Parathyroid adenoma (tissue), 2 donors: Measurements from ENCODE around the gene CD163.
"Not testable (repeated sequence)": the region's sequence is repeated elsewhere in the genome, so short reads cannot be mapped to it uniquely, and the experiment has no call there.

Experiments used
- H2AFZ ChIP-seq: fragments of 300-600 bp; sonication (generic); one replicate; pipeline ENCODE4 v1.7.0; 2017; ENCODE audit warnings: antibody characterized with exemption, mild to moderate bottlenecking
- H3K27ac ChIP-seq: fragments of 300-600 bp; sonication (generic); one replicate; pipeline ENCODE4 v1.7.0; 2017
- H3K27me3 ChIP-seq: fragments of 300-600 bp; sonication (generic); one replicate; pipeline ENCODE4 v1.7.0; 2017; ENCODE audit warnings: low read length; ENCODE audit not compliant: control insufficient read depth, insufficient read depth
- H3K36me3 ChIP-seq: fragments of 300-600 bp; sonication (generic); one replicate; pipeline ENCODE4 v1.7.0; 2017; ENCODE audit warnings: low read length; ENCODE audit not compliant: control insufficient read depth, insufficient read depth
- H3K4me1 ChIP-seq: fragments of 300-600 bp; sonication (generic); one replicate; pipeline ENCODE4 v1.7.0; 2017; ENCODE audit warnings: control low read depth
- H3K4me2 ChIP-seq: fragments of 300-600 bp; sonication (generic); one replicate; pipeline ENCODE4 v1.7.0; 2017; ENCODE audit warnings: low read length
- H3K4me3 ChIP-seq: fragments of 300-600 bp; sonication (generic); one replicate; pipeline ENCODE4 v1.7.0; 2017; ENCODE audit warnings: low read depth, low read length
- H3K79me2 ChIP-seq: fragments of 300-600 bp; sonication (generic); one replicate; pipeline ENCODE4 v1.7.0; 2017; ENCODE audit warnings: control low read depth
- H3K9ac ChIP-seq: fragments of 300-600 bp; sonication (generic); one replicate; pipeline ENCODE4 v1.7.0; 2017; ENCODE audit warnings: mild to moderate bottlenecking
- H3K9me3 ChIP-seq: fragments of 300-600 bp; sonication (generic); one replicate; pipeline ENCODE4 v1.7.0; 2017; ENCODE audit warnings: low read length; ENCODE audit not compliant: control insufficient read depth
- CTCF ChIP-seq: fragments of 300-600 bp; sonication (generic); IDR thresholded peaks from one replicate; pipeline ENCODE4 v1.7.0; 2017; ENCODE audit warnings: antibody characterized with exemption, mild to moderate bottlenecking
- donor health status: primary hyperparathyroidism.

CD163 gene

GRCh38 chr12:7503686-7504415, at the start of gene CD163:
Gene CD163, minus strand, starts transcription at chr12:7503777. Its CDS starts 87 bp downstream, at chr12:7503690.
- Histone ChIP-seq H3K27me3 (no peaks in the 10 kb centered on the region), H3K4me2 (no peak within 1 kb of the TSS), H3K4me1 (no peaks in the 10 kb centered on the region), H3K9ac (no peak within 1 kb of the TSS), H3K27ac (no peak within 1 kb of the TSS), H3K36me3 (no peaks in the 10 kb centered on the region), H2AFZ (no peak within 1 kb of the TSS), H3K4me3 (no peak within 1 kb of the TSS), H3K9me3 (no peaks in the 10 kb centered on the region), H3K79me2 (no peaks in the 10 kb centered on the region)
- no peak for TF ChIP-seq CTCF

- no peak overlapping the region for H3K9ac ChIP-seq
- H3K79me2 ChIP-seq: no peaks in the 10 kb centered on the region
- no peak overlapping the region for H3K27ac ChIP-seq
- no peaks in the 10 kb centered on the region for H3K4me1 ChIP-seq
- H3K4me2 ChIP-seq: no peak overlapping the region
- no peak for TF ChIP-seq CTCF
- no peaks in the 10 kb centered on the region for H3K27me3 ChIP-seq
- no peaks in the 10 kb centered on the region for H3K9me3 ChIP-seq
- H2AFZ ChIP-seq: no peak overlapping the region
- H3K4me3 ChIP-seq: no peak overlapping the region
- no peaks in the 10 kb centered on the region for H3K36me3 ChIP-seq
These were observed 39.2 kb upstream of the CD163 start for GRCh38 chr12:7542813-7543212.

- Histone ChIP-seq H3K9me3 (no peaks in the 10 kb centered on the region), H3K4me2 (no peak overlapping the region), H3K79me2 (no peaks in the 10 kb centered on the region), H2AFZ (no peak overlapping the region), H3K27me3 (no peaks in the 10 kb centered on the region), H3K36me3 (no peaks in the 10 kb centered on the region), H3K9ac (no peak overlapping the region), H3K27ac (no peak overlapping the region), H3K4me3 (no peak overlapping the region), H3K4me1 (no peaks in the 10 kb centered on the region)
- no peak for TF ChIP-seq CTCF
These were observed 38.5 kb upstream of the CD163 start for GRCh38 chr12:7542046-7542445.

GRCh38 chr12:7514416-7514815, 10.8 kb upstream of the CD163 start:
- H3K79me2 ChIP-seq: no peaks in the 10 kb centered on the region
- no peak for TF ChIP-seq CTCF
- no peak overlapping the region for H3K27ac ChIP-seq
- H3K4me3 ChIP-seq: no peak overlapping the region
- no peaks in the 10 kb centered on the region for H3K36me3 ChIP-seq
- no peak overlapping the region for H3K9ac ChIP-seq
- no peak overlapping the region for H3K4me2 ChIP-seq
- H3K9me3 ChIP-seq: no peaks in the 10 kb centered on the region
- H3K4me1 ChIP-seq: no peaks in the 10 kb centered on the region
- H2AFZ ChIP-seq: no peak overlapping the region
- no peaks in the 10 kb centered on the region for H3K27me3 ChIP-seq

- TF ChIP-seq CTCF: no peak
- H3K36me3 ChIP-seq: no peaks in the 10 kb centered on the region
- H3K9me3 ChIP-seq: no peaks in the 10 kb centered on the region
- H2AFZ ChIP-seq: no peak overlapping the region
- H3K27me3 ChIP-seq: no peaks in the 10 kb centered on the region
- no peak overlapping the region for H3K4me3 ChIP-seq
- H3K4me1 ChIP-seq: no peaks in the 10 kb centered on the region
- no peak overlapping the region for H3K27ac ChIP-seq
- H3K79me2 ChIP-seq: no peaks in the 10 kb centered on the region
- H3K9ac ChIP-seq: no peak overlapping the region
- H3K4me2 ChIP-seq: no peak overlapping the region
These were observed 9.0 kb upstream of the CD163 start for GRCh38 chr12:7512553-7512952.

GRCh38 chr12:7509793-7510470, 6.4 kb upstream of the CD163 start:
- H3K27ac ChIP-seq, H3K27me3 ChIP-seq, H3K4me3 ChIP-seq, H3K9ac ChIP-seq, H3K79me2 ChIP-seq, H3K4me1 ChIP-seq, H3K9me3 ChIP-seq, H3K36me3 ChIP-seq, H3K4me2 ChIP-seq, H2AFZ ChIP-seq: not testable (repeated sequence)
